Liver (tissue), 9 donors: ENCODE measurements around the gene RHOV. TPM values are rescaled to one million over a fixed set of nuclear protein-coding genes. Genes with fewer than 3 reads are reported as not detected.

Experiments
- DNase-seq: peaks from one replicate; pipeline ENCODE4 v3.0.0-alpha.2; 2017; ENCODE audit warnings: low spot score
- H3K27ac ChIP-seq, 2 donors: one replicate each; pipeline ENCODE4 v1.7.0; 2013; ENCODE audit warnings: inconsistent platforms in 2 of 2, low read length in 2 of 2, control low read depth in 1 of 2, low read depth in 1 of 2, mild to moderate bottlenecking in 1 of 2
- H3K27me3 ChIP-seq, 4 donors: one replicate each; pipeline versions ENCODE4 v1.6.1 to v1.7.0; 2013; ENCODE audit warnings: low read length in 3 of 4, inconsistent platforms in 1 of 4, mild to moderate bottlenecking in 1 of 4, moderate library complexity in 1 of 4; ENCODE audit not compliant: control insufficient read depth in 4 of 4, insufficient read depth in 4 of 4
- H3K36me3 ChIP-seq, 4 donors: one replicate each; pipeline versions ENCODE4 v1.6.1 to v1.7.0; 2013; ENCODE audit warnings: low read length in 3 of 4, mild to moderate bottlenecking in 3 of 4, low read depth in 1 of 4, moderate library complexity in 1 of 4; ENCODE audit not compliant: control insufficient read depth in 4 of 4, insufficient read depth in 3 of 4
- H3K4me1 ChIP-seq, 4 donors: one replicate each; pipeline versions ENCODE4 v1.6.1 to v1.7.0; 2013; ENCODE audit warnings: low read length in 3 of 4, mild to moderate bottlenecking in 3 of 4, moderate library complexity in 1 of 4; ENCODE audit not compliant: control insufficient read depth in 4 of 4, insufficient read depth in 4 of 4
- H3K4me3 ChIP-seq, 3 donors: one replicate each; pipeline versions ENCODE4 v1.6.1 to v1.7.0; 2013; ENCODE audit warnings: low read length in 3 of 3, control low read depth in 1 of 3, low read depth in 1 of 3, mild to moderate bottlenecking in 1 of 3
- H3K9ac ChIP-seq, 2 donors: one replicate each; pipeline ENCODE4 v1.7.0; 2013; ENCODE audit warnings: low read length in 2 of 2, mild to moderate bottlenecking in 2 of 2, moderate library complexity in 2 of 2, control low read depth in 1 of 2, low read depth in 1 of 2
- H3K9me3 ChIP-seq, 4 donors: one replicate each; pipeline versions ENCODE4 v1.6.1 to v1.7.0; 2013; ENCODE audit warnings: low read length in 3 of 4; ENCODE audit not compliant: control insufficient read depth in 4 of 4
- EGR1 ChIP-seq, 2 donors: IDR thresholded peaks; 2 replicates each; pipeline ENCODE4 v1.6.1; 2016 to 2018; ENCODE audit warnings: antibody characterized with exemption in 2 of 2, low read depth in 2 of 2
- FOXA1 ChIP-seq: IDR thresholded peaks from 2 replicates; pipeline ENCODE4 v1.6.1; 2016; ENCODE audit warnings: antibody characterized with exemption
- FOXA2 ChIP-seq: IDR thresholded peaks from 2 replicates; pipeline ENCODE4 v1.6.1; 2016; ENCODE audit warnings: antibody characterized with exemption
- GABPA ChIP-seq, 2 donors: IDR thresholded peaks in 1 of 2; conservative IDR thresholded peaks in 1 of 2; 2 replicates each; pipeline ENCODE4 v1.6.1; 2016; ENCODE audit warnings: antibody characterized with exemption in 2 of 2, mild to moderate bottlenecking in 1 of 2, moderate library complexity in 1 of 2
- HNF4A ChIP-seq, 2 donors: conservative IDR thresholded peaks; 2 replicates each; pipeline ENCODE4 v1.6.1; 2016; ENCODE audit warnings: antibody characterized with exemption in 2 of 2, mild to moderate bottlenecking in 2 of 2
- HNF4G ChIP-seq: IDR thresholded peaks from 2 replicates; pipeline ENCODE4 v1.6.1; 2016; ENCODE audit warnings: antibody characterized with exemption
- JUND ChIP-seq, 2 donors: IDR thresholded peaks; 2 replicates each; pipeline ENCODE4 v1.6.1; 2016; ENCODE audit warnings: antibody characterized with exemption in 2 of 2
- NR2F2 ChIP-seq: IDR thresholded peaks from 2 replicates; pipeline ENCODE4 v1.6.1; 2016; ENCODE audit warnings: antibody characterized with exemption
- RAD21 ChIP-seq, 2 donors: IDR thresholded peaks; 2 replicates each; pipeline ENCODE4 v1.6.1; 2016; ENCODE audit warnings: antibody characterized with exemption in 2 of 2, mild to moderate bottlenecking in 2 of 2
- RXRA ChIP-seq, 2 donors: IDR thresholded peaks; 2 replicates each; pipeline ENCODE4 v1.6.1; 2017 to 2018; ENCODE audit warnings: antibody characterized with exemption in 2 of 2, mild to moderate bottlenecking in 1 of 2
- SP1 ChIP-seq: IDR thresholded peaks from 2 replicates; pipeline ENCODE4 v1.6.1; 2018; ENCODE audit warnings: antibody characterized with exemption, mild to moderate bottlenecking
- TAF1 ChIP-seq: conservative IDR thresholded peaks from 2 replicates; pipeline ENCODE4 v1.6.1; 2016; ENCODE audit warnings: antibody characterized with exemption, mild to moderate bottlenecking
- YY1 ChIP-seq: IDR thresholded peaks from 2 replicates; pipeline ENCODE4 v1.6.1; 2016; ENCODE audit warnings: antibody characterized with exemption, mild to moderate bottlenecking
- WGBS: extraction: QIAGEN DNeasy Blood & Tissue Kit; methylation state at CpG from one replicate; pipeline ENCODE4 v1.1.7; 2013; 5-methylcytosine and 5-hydroxymethylcytosine counted together
- polyA plus RNA-seq, 2 donors: library from polyadenylated mRNA; stranded (reverse) in 1 of 2; unstranded in 1 of 2; fragments of 200-250 nt in 1 of 2; fragments of >200 nt in 1 of 2; fragmentation: Nextera tagmentation in 1 of 2; extraction: Ambion mirVana in 1 of 2; gene quantifications; one replicate each; pipeline versions ENCODE4 v1.2.1 to v1.2.3, GENCODE V29; 2013 to 2015
- total RNA-seq, 2 donors: library from RNA; depleted of rRNA; stranded (reverse); fragments of >200 nt; gene quantifications; one replicate each; pipeline ENCODE4 v1.2.3, GENCODE V29; 2014
- TF ChIP-seq, protein P1 (sequence below): IDR thresholded peaks from 2 replicates; pipeline ENCODE4 v1.6.1; 2016; ENCODE audit warnings: antibody characterized with exemption, mild to moderate bottlenecking
- TF ChIP-seq, protein P2 (sequence below): IDR thresholded peaks from 2 replicates; pipeline ENCODE4 v1.6.1; 2016; ENCODE audit warnings: antibody characterized with exemption
- TF ChIP-seq, protein P3 (sequence below): fragments of 150-350 bp; IDR thresholded peaks from 2 replicates; pipeline ENCODE4 v1.5.1; 2017; ENCODE audit warnings: improper control_type of control experiment, low read depth, low read length; ENCODE audit not compliant: missing input control
- TF ChIP-seq, protein P4 (sequence below): IDR thresholded peaks from 2 replicates; pipeline ENCODE4 v1.6.1; 2016; ENCODE audit warnings: antibody characterized with exemption
- TF ChIP-seq, protein P5 (sequence below): IDR thresholded peaks from 2 replicates; pipeline ENCODE4 v1.6.1; 2016; ENCODE audit warnings: antibody characterized with exemption
- donor health status: healthy.
- donor health status: healthy.
- donor health status: healthy.
- donor health status: healthy.
- donor health status: healthy.

RHOV gene
- total and polyA plus RNA-seq, 4 donors: 0.05 TPM; not detected in 3

DNA sequence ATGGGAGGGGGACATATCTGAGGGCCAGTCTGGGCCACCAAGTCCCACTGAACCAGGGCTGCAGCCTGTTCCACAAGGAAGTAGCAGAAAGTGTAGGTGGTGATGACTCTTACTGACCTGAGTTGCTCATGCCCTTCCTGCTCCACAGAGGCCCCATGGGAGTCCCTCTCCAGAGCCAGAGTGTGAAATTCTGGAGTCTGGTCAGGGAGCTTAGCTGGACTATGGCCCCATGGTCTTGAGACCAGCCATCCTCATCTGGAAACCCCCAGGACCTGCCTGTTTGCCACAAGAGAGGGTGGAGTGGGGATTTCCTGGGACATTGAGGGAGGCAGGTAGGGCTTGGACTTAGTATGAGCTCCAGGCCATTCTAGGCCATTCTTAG lies 27.2 kb downstream of the RHOV start (continued):
- TF ChIP-seq FOXA2: no peak

DNA sequence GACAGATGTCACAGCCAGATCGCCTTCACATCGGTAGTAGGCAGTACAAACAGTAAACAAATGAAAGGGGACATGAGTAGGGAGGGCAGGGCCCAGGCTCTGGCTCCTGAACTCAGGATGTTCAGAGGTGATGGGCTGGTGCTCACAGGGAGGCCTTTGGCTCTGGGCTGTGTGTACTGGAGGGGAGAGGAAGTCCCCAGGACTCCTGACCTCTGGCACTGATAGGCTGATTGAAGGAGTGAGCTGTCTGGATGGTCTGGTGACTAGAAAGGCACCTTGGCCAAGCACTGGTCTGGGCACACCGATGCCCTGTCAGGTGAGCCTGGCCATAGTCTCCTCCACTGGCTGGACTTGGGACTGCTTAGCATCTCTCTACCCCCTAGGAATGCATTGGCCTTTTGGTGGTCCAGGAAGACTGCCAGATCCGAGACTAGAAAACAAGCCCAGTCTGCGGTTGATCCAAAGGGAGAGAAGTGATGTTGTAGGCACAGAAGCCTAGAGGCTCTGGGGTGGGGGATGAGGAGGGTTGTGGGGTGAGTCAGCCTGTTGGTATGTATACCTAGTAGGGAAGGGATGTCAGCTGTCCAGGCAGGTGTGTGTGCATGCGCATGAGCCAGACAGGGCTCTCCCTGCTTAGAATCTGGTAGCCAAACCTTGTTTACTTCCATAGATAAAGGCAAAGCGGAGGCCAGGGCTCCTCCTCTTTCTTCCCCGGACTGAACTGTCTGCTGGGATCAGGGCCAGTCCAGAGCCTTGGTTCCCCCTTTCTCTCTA lies 28.3 kb downstream of the RHOV start:
- no peak for DNase-seq
- no peaks in the 10 kb centered on the region for H3K36me3 ChIP-seq
- H3K27me3 ChIP-seq: peaks cover 0 to 2% (median 1%) of the 10 kb centered on the region in 4 donors
- no peaks in the 10 kb centered on the region for H3K9me3 ChIP-seq
- TF ChIP-seq RXRA (IDR thresholded peaks at IDR 0.05) (no peak), RAD21 (IDR thresholded peaks at IDR 0.05) (no peak), GABPA (IDR thresholded peaks at IDR 0.05 in 1 of 2, conservative IDR thresholded peaks at IDR 0.05 in 1 of 2) (no peak), TAF1 (no peak), YY1 (no peak), FOXA2 (no peak), JUND (IDR thresholded peaks at IDR 0.05) (no peak), HNF4A (conservative IDR thresholded peaks at IDR 0.05) (no peak), FOXA1 (no peak), HNF4G (no peak), NR2F2 (no peak), EGR1 (IDR thresholded peaks at IDR 0.05; ENCODE audit: low read depth in 2 of 2) (no peak), SP1 (no peak)
- TF ChIP-seq, protein P1, sequence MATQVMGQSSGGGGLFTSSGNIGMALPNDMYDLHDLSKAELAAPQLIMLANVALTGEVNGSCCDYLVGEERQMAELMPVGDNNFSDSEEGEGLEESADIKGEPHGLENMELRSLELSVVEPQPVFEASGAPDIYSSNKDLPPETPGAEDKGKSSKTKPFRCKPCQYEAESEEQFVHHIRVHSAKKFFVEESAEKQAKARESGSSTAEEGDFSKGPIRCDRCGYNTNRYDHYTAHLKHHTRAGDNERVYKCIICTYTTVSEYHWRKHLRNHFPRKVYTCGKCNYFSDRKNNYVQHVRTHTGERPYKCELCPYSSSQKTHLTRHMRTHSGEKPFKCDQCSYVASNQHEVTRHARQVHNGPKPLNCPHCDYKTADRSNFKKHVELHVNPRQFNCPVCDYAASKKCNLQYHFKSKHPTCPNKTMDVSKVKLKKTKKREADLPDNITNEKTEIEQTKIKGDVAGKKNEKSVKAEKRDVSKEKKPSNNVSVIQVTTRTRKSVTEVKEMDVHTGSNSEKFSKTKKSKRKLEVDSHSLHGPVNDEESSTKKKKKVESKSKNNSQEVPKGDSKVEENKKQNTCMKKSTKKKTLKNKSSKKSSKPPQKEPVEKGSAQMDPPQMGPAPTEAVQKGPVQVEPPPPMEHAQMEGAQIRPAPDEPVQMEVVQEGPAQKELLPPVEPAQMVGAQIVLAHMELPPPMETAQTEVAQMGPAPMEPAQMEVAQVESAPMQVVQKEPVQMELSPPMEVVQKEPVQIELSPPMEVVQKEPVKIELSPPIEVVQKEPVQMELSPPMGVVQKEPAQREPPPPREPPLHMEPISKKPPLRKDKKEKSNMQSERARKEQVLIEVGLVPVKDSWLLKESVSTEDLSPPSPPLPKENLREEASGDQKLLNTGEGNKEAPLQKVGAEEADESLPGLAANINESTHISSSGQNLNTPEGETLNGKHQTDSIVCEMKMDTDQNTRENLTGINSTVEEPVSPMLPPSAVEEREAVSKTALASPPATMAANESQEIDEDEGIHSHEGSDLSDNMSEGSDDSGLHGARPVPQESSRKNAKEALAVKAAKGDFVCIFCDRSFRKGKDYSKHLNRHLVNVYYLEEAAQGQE: no peak
- TF ChIP-seq, protein P2, sequence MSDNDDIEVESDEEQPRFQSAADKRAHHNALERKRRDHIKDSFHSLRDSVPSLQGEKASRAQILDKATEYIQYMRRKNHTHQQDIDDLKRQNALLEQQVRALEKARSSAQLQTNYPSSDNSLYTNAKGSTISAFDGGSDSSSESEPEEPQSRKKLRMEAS: no peak
- TF ChIP-seq, protein P3, sequence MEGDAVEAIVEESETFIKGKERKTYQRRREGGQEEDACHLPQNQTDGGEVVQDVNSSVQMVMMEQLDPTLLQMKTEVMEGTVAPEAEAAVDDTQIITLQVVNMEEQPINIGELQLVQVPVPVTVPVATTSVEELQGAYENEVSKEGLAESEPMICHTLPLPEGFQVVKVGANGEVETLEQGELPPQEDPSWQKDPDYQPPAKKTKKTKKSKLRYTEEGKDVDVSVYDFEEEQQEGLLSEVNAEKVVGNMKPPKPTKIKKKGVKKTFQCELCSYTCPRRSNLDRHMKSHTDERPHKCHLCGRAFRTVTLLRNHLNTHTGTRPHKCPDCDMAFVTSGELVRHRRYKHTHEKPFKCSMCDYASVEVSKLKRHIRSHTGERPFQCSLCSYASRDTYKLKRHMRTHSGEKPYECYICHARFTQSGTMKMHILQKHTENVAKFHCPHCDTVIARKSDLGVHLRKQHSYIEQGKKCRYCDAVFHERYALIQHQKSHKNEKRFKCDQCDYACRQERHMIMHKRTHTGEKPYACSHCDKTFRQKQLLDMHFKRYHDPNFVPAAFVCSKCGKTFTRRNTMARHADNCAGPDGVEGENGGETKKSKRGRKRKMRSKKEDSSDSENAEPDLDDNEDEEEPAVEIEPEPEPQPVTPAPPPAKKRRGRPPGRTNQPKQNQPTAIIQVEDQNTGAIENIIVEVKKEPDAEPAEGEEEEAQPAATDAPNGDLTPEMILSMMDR: no peak
- TF ChIP-seq, protein P4, sequence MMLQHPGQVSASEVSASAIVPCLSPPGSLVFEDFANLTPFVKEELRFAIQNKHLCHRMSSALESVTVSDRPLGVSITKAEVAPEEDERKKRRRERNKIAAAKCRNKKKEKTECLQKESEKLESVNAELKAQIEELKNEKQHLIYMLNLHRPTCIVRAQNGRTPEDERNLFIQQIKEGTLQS: no peak
- TF ChIP-seq, protein P5, sequence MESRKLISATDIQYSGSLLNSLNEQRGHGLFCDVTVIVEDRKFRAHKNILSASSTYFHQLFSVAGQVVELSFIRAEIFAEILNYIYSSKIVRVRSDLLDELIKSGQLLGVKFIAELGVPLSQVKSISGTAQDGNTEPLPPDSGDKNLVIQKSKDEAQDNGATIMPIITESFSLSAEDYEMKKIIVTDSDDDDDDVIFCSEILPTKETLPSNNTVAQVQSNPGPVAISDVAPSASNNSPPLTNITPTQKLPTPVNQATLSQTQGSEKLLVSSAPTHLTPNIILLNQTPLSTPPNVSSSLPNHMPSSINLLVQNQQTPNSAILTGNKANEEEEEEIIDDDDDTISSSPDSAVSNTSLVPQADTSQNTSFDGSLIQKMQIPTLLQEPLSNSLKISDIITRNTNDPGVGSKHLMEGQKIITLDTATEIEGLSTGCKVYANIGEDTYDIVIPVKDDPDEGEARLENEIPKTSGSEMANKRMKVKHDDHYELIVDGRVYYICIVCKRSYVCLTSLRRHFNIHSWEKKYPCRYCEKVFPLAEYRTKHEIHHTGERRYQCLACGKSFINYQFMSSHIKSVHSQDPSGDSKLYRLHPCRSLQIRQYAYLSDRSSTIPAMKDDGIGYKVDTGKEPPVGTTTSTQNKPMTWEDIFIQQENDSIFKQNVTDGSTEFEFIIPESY: no peak
- peaks cover 8 to 20% (median 10%) of the 10 kb centered on the region in 4 donors for H3K4me1 ChIP-seq
- no peak overlapping the region for H3K27ac ChIP-seq
- no peak overlapping the region for H3K9ac ChIP-seq
- 67% methylated on average over 8 of the region's 8 CpGs for WGBS
- H3K4me3 ChIP-seq: no peak overlapping the region
